GM12864 (cell line): ENCODE measurements around the gene HDAC4.

ENCODE experiments used
- DNase-seq: peaks from one replicate; pipeline ENCODE4 v3.0.0-alpha.2; 2011; ENCODE audit warnings: low read depth
- H3K4me3 ChIP-seq: 2 replicates; pipeline ENCODE4 v1.5.1; 2011; ENCODE audit warnings: mild to moderate bottlenecking, low read depth, low read length, control low read depth
- CTCF ChIP-seq: IDR thresholded peaks from 2 replicates; pipeline ENCODE4 v1.5.1; 2011; ENCODE audit warnings: low read depth, mild to moderate bottlenecking, moderate library complexity, low read length, control low read depth, inconsistent platforms; ENCODE audit errors: missing control alignments

Gene HDAC4

GRCh38 chr2:239411549-239412319, 10.9 kb upstream of the HDAC4 start:
- DNase-seq: no peak
- TF ChIP-seq CTCF: no peak
- no peak overlapping the region for H3K4me3 ChIP-seq

GRCh38 chr2:239411117-239411516, 10.3 kb upstream of the HDAC4 start:
- no peak overlapping the region for H3K4me3 ChIP-seq
- no peak for DNase-seq
- TF ChIP-seq CTCF: no peak

- TF ChIP-seq CTCF: no peak
Observed at GRCh38 chr2:239409976-239410375, 9.2 kb upstream of the HDAC4 start.

GRCh38 chr2:239407112-239407511, 6.3 kb upstream of the HDAC4 start:
- no peak for TF ChIP-seq CTCF
- no peak overlapping the region for H3K4me3 ChIP-seq
- DNase-seq: no peak

More at GRCh38 chr2:239409976-239410375, 9.2 kb upstream of the HDAC4 start:
- H3K4me3 ChIP-seq: no peak overlapping the region
- no peak for DNase-seq

- no peak overlapping the region for H3K4me3 ChIP-seq
- no peak for TF ChIP-seq CTCF
- DNase-seq: no peak
Observed at GRCh38 chr2:239406316-239406995, 5.6 kb upstream of the HDAC4 start.

- no peak for TF ChIP-seq CTCF
- no peak for DNase-seq
- no peak overlapping the region for H3K4me3 ChIP-seq
Observed at GRCh38 chr2:239405071-239405470, 4.3 kb upstream of the HDAC4 start.

GRCh38 chr2:239402666-239403065, 1.8 kb upstream of the HDAC4 start:
- no peak overlapping the region for H3K4me3 ChIP-seq
- TF ChIP-seq CTCF: no peak
- DNase-seq: no peak
